Measurements from ENCODE around the gene SLC4A4.
"Not testable (repeated sequence)": the region's sequence is repeated elsewhere in the genome, so short reads cannot be mapped to it uniquely, and the experiment has no call there.

The SLC4A4 gene

GRCh38 chr4:71360844-71361243 lies 22.0 kb downstream of the SLC4A4 start:
- FAIRE-seq, result no peak

- FAIRE-seq, result no peak
These were observed 22.7 kb downstream of the SLC4A4 start for GRCh38 chr4:71361476-71361875.

GRCh38 chr4:71366766-71367165 lies 27.9 kb downstream of the SLC4A4 start:
- no peak for FAIRE-seq

- FAIRE-seq, result no peak
These were observed 28.7 kb downstream of the SLC4A4 start for GRCh38 chr4:71367546-71367945.

- no peak for FAIRE-seq
These were observed 30.1 kb downstream of the SLC4A4 start for GRCh38 chr4:71368906-71369305.

- no peak for FAIRE-seq
These were observed 30.7 kb downstream of the SLC4A4 start for GRCh38 chr4:71369536-71369935.

- FAIRE-seq, result no peak
These were observed 36.7 kb downstream of the SLC4A4 start for GRCh38 chr4:71375494-71375893.

- FAIRE-seq, result no peak
These were observed 38.7 kb downstream of the SLC4A4 start for GRCh38 chr4:71377561-71377960.

- no peak for FAIRE-seq
These were observed 40.3 kb downstream of the SLC4A4 start for GRCh38 chr4:71379126-71379525.

GRCh38 chr4:71380788-71381187 lies 42.0 kb downstream of the SLC4A4 start:
- no peak for FAIRE-seq

GRCh38 chr4:71382125-71382899 lies 43.5 kb downstream of the SLC4A4 start:
- no peak for FAIRE-seq

GRCh38 chr4:71382900-71383560 lies 44.2 kb downstream of the SLC4A4 start:
- no peak for FAIRE-seq

GRCh38 chr4:71383984-71384383 lies 45.2 kb downstream of the SLC4A4 start:
- FAIRE-seq, result no peak

GRCh38 chr4:71389149-71389827 lies 50.5 kb downstream of the SLC4A4 start:
- FAIRE-seq, result no peak

- no peak for FAIRE-seq
These were observed 53.3 kb downstream of the SLC4A4 start for GRCh38 chr4:71392109-71392508.

GRCh38 chr4:71396382-71396781 lies 57.6 kb downstream of the SLC4A4 start:
- FAIRE-seq, result no peak

- FAIRE-seq, result no peak
These were observed 62.0 kb downstream of the SLC4A4 start for GRCh38 chr4:71400810-71401209.

- FAIRE-seq, result no peak
These were observed 63.8 kb downstream of the SLC4A4 start for GRCh38 chr4:71402616-71403015.

- no peak for FAIRE-seq
These were observed 65.2 kb downstream of the SLC4A4 start for GRCh38 chr4:71404049-71404448.

GRCh38 chr4:71405791-71406190 lies 67.0 kb downstream of the SLC4A4 start:
- FAIRE-seq, result no peak

GRCh38 chr4:71406459-71406963 lies 67.7 kb downstream of the SLC4A4 start:
- FAIRE-seq, result no peak

GRCh38 chr4:71408961-71409360 lies 70.1 kb downstream of the SLC4A4 start:
- FAIRE-seq, result not testable (repeated sequence)

- FAIRE-seq, result no peak
These were observed 73.2 kb downstream of the SLC4A4 start for GRCh38 chr4:71411981-71412380.

- no peak for FAIRE-seq
These were observed 76.7 kb downstream of the SLC4A4 start for GRCh38 chr4:71415491-71415890.

All from islet of Langerhans (tissue), 1 donor.